SK-N-SH (cell line): ENCODE measurements around the gene SDF2L1. TPM values are rescaled to one million over a fixed set of nuclear protein-coding genes. Genes with fewer than 3 reads are reported as not detected.

Experiments used
- CTCF ChIA-PET: fragments of 300-600, 350-600 bp; formaldehyde crosslinking; extraction: SDS; loops from one replicate; lab custom pipeline; 2021; lab: Yijun Ruan, JAX
- POLR2A ChIA-PET: fragments of 350-600 bp; sonication (Branson Sonifier 250); formaldehyde crosslinking; extraction: SDS; loops from one replicate; lab custom pipeline; 2020; ENCODE audit warnings: antibody characterized with exemption, inconsistent platforms; lab: Yijun Ruan, JAX
- DNase-seq: peaks from one replicate; pipeline ENCODE4 v3.0.0; 2012
- H2AFZ ChIP-seq: fragments of 200-600 bp; sonication (generic); 2 replicates; pipeline ENCODE4 v1.8.1; 2016; ENCODE audit warnings: antibody characterized with exemption, mild to moderate bottlenecking, low read depth
- H3F3A ChIP-seq: fragments of 200-600 bp; sonication (generic); replicated peaks from 2 replicates; pipeline ENCODE3; 2016; ENCODE audit warnings: antibody characterized with exemption, mild to moderate bottlenecking; ENCODE audit not compliant: insufficient read depth
- H3K27ac ChIP-seq, 2 experiments: fragments of 200-500 bp in 1 of 2; fragments of 200-600 bp in 1 of 2; sonication (Bioruptor generic) in 1 of 2; sonication (generic), shearing (Covaris generic) in 1 of 2; 2 replicates each; pipeline versions ENCODE4 v1.5.1 to v1.6.1; 2014 to 2016; ENCODE audit warnings: low read depth in 2 of 2, inconsistent platforms in 1 of 2, low read length in 1 of 2, mild to moderate bottlenecking in 1 of 2, mixed read lengths in 1 of 2
- H3K27me3 ChIP-seq: fragments of 200-600 bp; sonication (generic), shearing (Covaris generic); 2 replicates; pipeline ENCODE4 v1.6.1; 2016; ENCODE audit warnings: mixed run types; ENCODE audit not compliant: insufficient read depth
- H3K36me3 ChIP-seq, 2 experiments: fragments of 200-500 bp in 1 of 2; fragments of 200-600 bp in 1 of 2; sonication (Bioruptor generic) in 1 of 2; sonication (generic) in 1 of 2; replicated peaks in 1 of 2; 2 replicates each; pipeline versions ENCODE3 to v1.5.1; 2014 to 2016; ENCODE audit warnings: low read length in 1 of 2, mild to moderate bottlenecking in 1 of 2; ENCODE audit not compliant: insufficient read depth in 2 of 2, control insufficient read depth in 1 of 2
- H3K4me1 ChIP-seq, 2 experiments: fragments of 200-500 bp in 1 of 2; fragments of 200-600 bp in 1 of 2; sonication (Bioruptor generic) in 1 of 2; sonication (generic), shearing (Covaris generic) in 1 of 2; 2 replicates each; pipeline versions ENCODE4 v1.5.1 to v1.6.1; 2014 to 2016; ENCODE audit warnings: low read depth in 1 of 2, low read length in 1 of 2, mixed run types in 1 of 2; ENCODE audit not compliant: insufficient read depth in 2 of 2, control insufficient read depth in 1 of 2
- H3K4me2 ChIP-seq: fragments of 200-600 bp; sonication (generic), shearing (Covaris generic); 2 replicates; pipeline ENCODE4 v1.6.1; 2017; ENCODE audit warnings: mixed run types
- H3K4me3 ChIP-seq, 2 experiments: fragments of 200-500 bp in 1 of 2; fragments of 200-600 bp in 1 of 2; sonication (Bioruptor generic) in 1 of 2; sonication (generic), shearing (Covaris generic) in 1 of 2; 2 replicates each; pipeline versions ENCODE4 v1.5.1 to v1.8.1; 2014 to 2016; ENCODE audit warnings: low read depth in 2 of 2, inconsistent platforms in 1 of 2, low read length in 1 of 2, mild to moderate bottlenecking in 1 of 2, mixed read lengths in 1 of 2, moderate library complexity in 1 of 2
- H3K79me2 ChIP-seq: fragments of 200-600 bp; sonication (generic); 2 replicates; pipeline ENCODE4 v1.8.1; 2017; ENCODE audit warnings: mild to moderate bottlenecking; ENCODE audit not compliant: insufficient read depth
- H3K9ac ChIP-seq: fragments of 200-600 bp; sonication (generic); 2 replicates; pipeline ENCODE4 v1.6.1; 2017; ENCODE audit warnings: mixed run types
- H3K9me2 ChIP-seq: fragments of 200-600 bp; sonication (generic); 2 replicates; pipeline ENCODE4 v1.6.1; 2017; ENCODE audit warnings: mixed run types
- H3K9me3 ChIP-seq: fragments of 200-600 bp; sonication (generic); 2 replicates; pipeline ENCODE4 v1.6.1; 2017; ENCODE audit warnings: mixed run types, mild to moderate bottlenecking, moderate library complexity
- H4K20me1 ChIP-seq: fragments of 200-600 bp; sonication (generic); 2 replicates; pipeline ENCODE4 v1.6.1; 2017; ENCODE audit warnings: mild to moderate bottlenecking, mixed run types; ENCODE audit not compliant: insufficient read depth
- CHD2 ChIP-seq: fragments of 150-350 bp; IDR thresholded peaks from 2 replicates; pipeline ENCODE4 v1.6.1; 2018; ENCODE audit warnings: low read length; ENCODE audit not compliant: partially characterized antibody
- EP300 ChIP-seq, 2 experiments: IDR thresholded peaks; 2 replicates each; pipeline versions ENCODE4 v1.4.0 to v1.6.1; 2012; ENCODE audit warnings: borderline replicate concordance in 1 of 2, low read depth in 1 of 2, low read length in 1 of 2
- FOSL2 ChIP-seq: IDR thresholded peaks from 2 replicates; pipeline ENCODE4 v1.4.0; 2012; ENCODE audit warnings: low read depth, mild to moderate bottlenecking, moderate library complexity, borderline replicate concordance
- FOXM1 ChIP-seq: IDR thresholded peaks from 2 replicates; pipeline ENCODE4 v1.4.0; 2012; ENCODE audit warnings: low read depth, mild to moderate bottlenecking
- GABPA ChIP-seq: IDR thresholded peaks from 2 replicates; pipeline ENCODE4 v1.4.0; 2012; ENCODE audit warnings: low read depth, mild to moderate bottlenecking
- JUND ChIP-seq: IDR thresholded peaks from 2 replicates; pipeline ENCODE4 v1.4.0; 2012
- NFIC ChIP-seq: IDR thresholded peaks from 2 replicates; pipeline ENCODE4 v1.4.0; 2012; ENCODE audit warnings: borderline replicate concordance
- RCOR1 ChIP-seq: fragments of 150-350 bp; IDR thresholded peaks from 2 replicates; pipeline ENCODE4 v1.6.1; 2017; ENCODE audit warnings: antibody characterized with exemption, low read length
- RXRA ChIP-seq: IDR thresholded peaks from 2 replicates; pipeline ENCODE4 v1.4.0; 2012; ENCODE audit warnings: low read depth, mild to moderate bottlenecking, borderline replicate concordance
- SIN3A ChIP-seq: IDR thresholded peaks from 2 replicates; pipeline ENCODE4 v1.6.1; 2012; ENCODE audit warnings: low read depth, mild to moderate bottlenecking, low read length, moderate library complexity, borderline replicate concordance
- SMC3 ChIP-seq: IDR thresholded peaks from 2 replicates; pipeline ENCODE4 v1.6.1; 2012; ENCODE audit warnings: low read depth, low read length, improper control_type of control experiment
- TAF1 ChIP-seq: IDR thresholded peaks from 2 replicates; pipeline ENCODE4 v1.6.1; 2012; ENCODE audit warnings: low read depth, mild to moderate bottlenecking, low read length, moderate library complexity, borderline replicate concordance
- TEAD4 ChIP-seq: IDR thresholded peaks from 2 replicates; pipeline ENCODE4 v1.4.0; 2012; ENCODE audit warnings: mild to moderate bottlenecking, borderline replicate concordance; ENCODE audit not compliant: insufficient read depth
- WGBS: methylation state at CpG from one replicate; pipeline ENCODE4 v1.1.6; 2017; ENCODE audit warnings: low lambda C conversion rate; 5-methylcytosine and 5-hydroxymethylcytosine counted together
- polyA plus RNA-seq, 3 experiments: library from polyadenylated mRNA; depleted of rRNA; stranded (reverse); fragments of >200 nt; gene quantifications; 2 replicates each; pipeline ENCODE4 v1.2.3, GENCODE V29; 2012
- TF ChIP-seq, protein P1 (sequence below): fragments of 150-350 bp; IDR thresholded peaks from 2 replicates; pipeline ENCODE4 v1.6.1; 2017; ENCODE audit warnings: antibody characterized with exemption, low read length, low read depth, borderline replicate concordance
- TF ChIP-seq, protein P2 (sequence below): fragments of 150-350 bp; IDR thresholded peaks from 2 replicates; pipeline ENCODE4 v1.6.1; 2016; ENCODE audit warnings: mild to moderate bottlenecking, low read depth, low read length
- TF ChIP-seq, protein P3 (sequence below): IDR thresholded peaks from 2 replicates; pipeline ENCODE4 v1.6.1; 2012; ENCODE audit warnings: mild to moderate bottlenecking, low read depth, low read length, moderate library complexity
- TF ChIP-seq, protein P4 (sequence below): IDR thresholded peaks from 2 replicates; pipeline ENCODE4; 2012
- TF ChIP-seq, protein P5 (sequence below): IDR thresholded peaks from 2 replicates; pipeline ENCODE4 v1.4.0; 2012; ENCODE audit warnings: low read depth, borderline replicate concordance

Gene SDF2L1
- polyA plus RNA-seq, 1 of the 3 experiments (the other 2 are of a cell fraction) = 60.9 TPM

DNA sequence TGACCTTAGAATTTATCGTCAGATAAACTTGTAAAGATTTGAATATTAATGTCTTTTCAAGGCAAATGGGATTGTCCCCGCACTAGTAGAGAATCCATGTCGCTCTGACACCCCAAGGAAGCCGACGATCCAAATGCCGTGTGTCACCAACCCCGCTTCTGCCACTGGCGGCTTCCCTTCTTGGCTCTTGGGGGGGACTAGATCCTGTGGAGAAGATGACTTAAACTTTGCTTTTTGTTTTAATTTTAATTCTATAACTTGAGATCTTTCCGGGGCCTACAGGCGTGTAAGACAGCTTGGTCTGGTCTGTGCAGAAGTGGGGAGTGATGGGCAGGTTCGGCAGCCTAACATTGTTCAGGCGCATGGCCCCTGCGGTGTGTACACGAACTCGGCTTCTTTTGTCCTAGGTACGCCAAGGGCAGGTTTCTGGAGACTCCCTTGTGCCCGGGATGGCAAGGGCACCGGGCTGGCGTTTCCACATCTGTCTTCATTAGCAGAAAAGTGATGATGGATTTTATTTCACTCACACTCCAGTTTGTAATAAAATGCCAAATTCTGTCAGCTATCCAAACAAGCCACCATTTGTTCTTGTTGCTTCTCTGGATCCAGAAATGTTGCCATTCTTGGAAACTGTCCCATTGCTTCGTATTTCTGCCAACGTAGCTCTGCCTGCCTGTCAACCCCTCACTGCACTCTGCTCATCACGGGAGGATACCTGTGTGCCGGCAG, 19.0 kb upstream of the SDF2L1 start:
- 92% methylated on average over 23 of the region's 23 CpGs for WGBS
- TF ChIP-seq RXRA (no peak), SMC3 (no peak)
- CTCF ChIA-PET = interaction anchor here (1.5 to 11.2 kb wide), 2 partner anchors 16 to 17 kb away, joined by 5 to 145 read pairs; partner anchors contain the start of gene SDF2L1
- H3K4me1 ChIP-seq = peaks cover 1 to 9% of the 10 kb centered on the region in 2 experiments; a peak in 1 of 4 replicates
- H3K9me2 ChIP-seq = no peaks in the 10 kb centered on the region
- POLR2A ChIA-PET = interaction anchor here (0.6 kb wide), 1 partner anchor 41 kb away, joined by 3 read pairs; no protein-coding TSS in a partner anchor
- no peak overlapping the region for H3K4me2 ChIP-seq
- H3K79me2 ChIP-seq = peaks cover 82% of the 10 kb centered on the region
- peaks cover 91% of the 10 kb centered on the region for H4K20me1 ChIP-seq
- no peak overlapping the region for H2AFZ ChIP-seq
- H3K9ac ChIP-seq = no peak overlapping the region
- no peak overlapping the region for H3K4me3 ChIP-seq
- H3F3A ChIP-seq = peaks cover 23% of the 10 kb centered on the region
- DNase-seq = peak; percentile 3
- no peak overlapping the region for H3K27ac ChIP-seq
- no peaks in the 10 kb centered on the region for H3K9me3 ChIP-seq
- H3K36me3 ChIP-seq = peaks cover 11 to 32% of the 10 kb centered on the region in 2 experiments
- no peaks in the 10 kb centered on the region for H3K27me3 ChIP-seq

DNA sequence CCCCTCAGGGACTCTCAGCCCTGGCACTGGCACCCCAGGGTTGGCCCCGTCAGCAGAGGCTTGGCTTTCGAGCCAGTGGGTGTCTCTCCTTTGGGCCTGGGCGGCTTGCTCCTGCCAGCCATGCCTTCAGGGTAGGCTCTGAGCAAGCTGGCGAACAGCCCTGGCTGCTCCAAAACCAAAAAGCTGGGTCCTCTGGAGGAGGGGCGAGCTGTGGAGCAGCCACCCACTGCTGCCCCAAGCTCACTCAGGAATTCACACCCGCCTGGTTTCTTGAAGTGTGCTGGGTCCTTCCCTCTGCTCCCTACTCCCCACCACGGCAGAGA, 18.5 kb upstream of the SDF2L1 start:
- H4K20me1 ChIP-seq = peaks cover 92% of the 10 kb centered on the region
- POLR2A ChIA-PET = interaction anchor here (0.6 kb wide), 1 partner anchor 41 kb away, joined by 3 read pairs; no protein-coding TSS in a partner anchor
- no peaks in the 10 kb centered on the region for H3K9me3 ChIP-seq
- no peaks in the 10 kb centered on the region for H3K9me2 ChIP-seq
- H3K9ac ChIP-seq = no peak overlapping the region
- H3K4me2 ChIP-seq = no peak overlapping the region
- H3K27me3 ChIP-seq = no peaks in the 10 kb centered on the region
- H3K4me1 ChIP-seq = peaks cover 6 to 14% of the 10 kb centered on the region in 2 experiments; a peak in 1 of 4 replicates
- H3K79me2 ChIP-seq = peaks cover 82% of the 10 kb centered on the region
- WGBS = 96% methylated on average over 6 of the region's 7 CpGs
- no peak overlapping the region for H3K4me3 ChIP-seq
- no peak overlapping the region for H2AFZ ChIP-seq
- H3F3A ChIP-seq = peaks cover 23% of the 10 kb centered on the region
- CTCF ChIA-PET = interaction anchor here (1.5 to 11.2 kb wide), 2 partner anchors 17 kb away, joined by 5 to 145 read pairs; partner anchors contain the start of gene SDF2L1
- H3K27ac ChIP-seq = no peak overlapping the region; a peak in 1 of 4 replicates
- H3K36me3 ChIP-seq = peaks cover 11 to 36% of the 10 kb centered on the region in 2 experiments
- DNase-seq = no peak
- TF ChIP-seq TAF1 (no peak), RCOR1 (no peak), FOXM1 (no peak), SIN3A (no peak), SMC3 (no peak), NFIC (no peak), EP300 (IDR thresholded peaks at IDR 0.05; ENCODE audit: borderline replicate concordance in 1 of 2, low read depth in 1 of 2, low read length in 1 of 2) (no peak), JUND (no peak), GABPA (no peak), FOSL2 (no peak), TEAD4 (no peak), RXRA (no peak), CHD2 (no peak)
- TF ChIP-seq, protein P1, sequence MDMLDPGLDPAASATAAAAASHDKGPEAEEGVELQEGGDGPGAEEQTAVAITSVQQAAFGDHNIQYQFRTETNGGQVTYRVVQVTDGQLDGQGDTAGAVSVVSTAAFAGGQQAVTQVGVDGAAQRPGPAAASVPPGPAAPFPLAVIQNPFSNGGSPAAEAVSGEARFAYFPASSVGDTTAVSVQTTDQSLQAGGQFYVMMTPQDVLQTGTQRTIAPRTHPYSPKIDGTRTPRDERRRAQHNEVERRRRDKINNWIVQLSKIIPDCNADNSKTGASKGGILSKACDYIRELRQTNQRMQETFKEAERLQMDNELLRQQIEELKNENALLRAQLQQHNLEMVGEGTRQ = no peak
- TF ChIP-seq, protein P2, sequence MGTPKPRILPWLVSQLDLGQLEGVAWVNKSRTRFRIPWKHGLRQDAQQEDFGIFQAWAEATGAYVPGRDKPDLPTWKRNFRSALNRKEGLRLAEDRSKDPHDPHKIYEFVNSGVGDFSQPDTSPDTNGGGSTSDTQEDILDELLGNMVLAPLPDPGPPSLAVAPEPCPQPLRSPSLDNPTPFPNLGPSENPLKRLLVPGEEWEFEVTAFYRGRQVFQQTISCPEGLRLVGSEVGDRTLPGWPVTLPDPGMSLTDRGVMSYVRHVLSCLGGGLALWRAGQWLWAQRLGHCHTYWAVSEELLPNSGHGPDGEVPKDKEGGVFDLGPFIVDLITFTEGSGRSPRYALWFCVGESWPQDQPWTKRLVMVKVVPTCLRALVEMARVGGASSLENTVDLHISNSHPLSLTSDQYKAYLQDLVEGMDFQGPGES = no peak
- TF ChIP-seq, protein P3, sequence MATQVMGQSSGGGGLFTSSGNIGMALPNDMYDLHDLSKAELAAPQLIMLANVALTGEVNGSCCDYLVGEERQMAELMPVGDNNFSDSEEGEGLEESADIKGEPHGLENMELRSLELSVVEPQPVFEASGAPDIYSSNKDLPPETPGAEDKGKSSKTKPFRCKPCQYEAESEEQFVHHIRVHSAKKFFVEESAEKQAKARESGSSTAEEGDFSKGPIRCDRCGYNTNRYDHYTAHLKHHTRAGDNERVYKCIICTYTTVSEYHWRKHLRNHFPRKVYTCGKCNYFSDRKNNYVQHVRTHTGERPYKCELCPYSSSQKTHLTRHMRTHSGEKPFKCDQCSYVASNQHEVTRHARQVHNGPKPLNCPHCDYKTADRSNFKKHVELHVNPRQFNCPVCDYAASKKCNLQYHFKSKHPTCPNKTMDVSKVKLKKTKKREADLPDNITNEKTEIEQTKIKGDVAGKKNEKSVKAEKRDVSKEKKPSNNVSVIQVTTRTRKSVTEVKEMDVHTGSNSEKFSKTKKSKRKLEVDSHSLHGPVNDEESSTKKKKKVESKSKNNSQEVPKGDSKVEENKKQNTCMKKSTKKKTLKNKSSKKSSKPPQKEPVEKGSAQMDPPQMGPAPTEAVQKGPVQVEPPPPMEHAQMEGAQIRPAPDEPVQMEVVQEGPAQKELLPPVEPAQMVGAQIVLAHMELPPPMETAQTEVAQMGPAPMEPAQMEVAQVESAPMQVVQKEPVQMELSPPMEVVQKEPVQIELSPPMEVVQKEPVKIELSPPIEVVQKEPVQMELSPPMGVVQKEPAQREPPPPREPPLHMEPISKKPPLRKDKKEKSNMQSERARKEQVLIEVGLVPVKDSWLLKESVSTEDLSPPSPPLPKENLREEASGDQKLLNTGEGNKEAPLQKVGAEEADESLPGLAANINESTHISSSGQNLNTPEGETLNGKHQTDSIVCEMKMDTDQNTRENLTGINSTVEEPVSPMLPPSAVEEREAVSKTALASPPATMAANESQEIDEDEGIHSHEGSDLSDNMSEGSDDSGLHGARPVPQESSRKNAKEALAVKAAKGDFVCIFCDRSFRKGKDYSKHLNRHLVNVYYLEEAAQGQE = no peak
- TF ChIP-seq, protein P4, sequence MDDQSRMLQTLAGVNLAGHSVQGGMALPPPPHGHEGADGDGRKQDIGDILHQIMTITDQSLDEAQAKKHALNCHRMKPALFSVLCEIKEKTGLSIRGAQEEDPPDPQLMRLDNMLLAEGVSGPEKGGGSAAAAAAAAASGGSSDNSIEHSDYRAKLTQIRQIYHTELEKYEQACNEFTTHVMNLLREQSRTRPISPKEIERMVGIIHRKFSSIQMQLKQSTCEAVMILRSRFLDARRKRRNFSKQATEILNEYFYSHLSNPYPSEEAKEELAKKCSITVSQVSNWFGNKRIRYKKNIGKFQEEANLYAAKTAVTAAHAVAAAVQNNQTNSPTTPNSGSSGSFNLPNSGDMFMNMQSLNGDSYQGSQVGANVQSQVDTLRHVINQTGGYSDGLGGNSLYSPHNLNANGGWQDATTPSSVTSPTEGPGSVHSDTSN = no peak
- TF ChIP-seq, protein P5, sequence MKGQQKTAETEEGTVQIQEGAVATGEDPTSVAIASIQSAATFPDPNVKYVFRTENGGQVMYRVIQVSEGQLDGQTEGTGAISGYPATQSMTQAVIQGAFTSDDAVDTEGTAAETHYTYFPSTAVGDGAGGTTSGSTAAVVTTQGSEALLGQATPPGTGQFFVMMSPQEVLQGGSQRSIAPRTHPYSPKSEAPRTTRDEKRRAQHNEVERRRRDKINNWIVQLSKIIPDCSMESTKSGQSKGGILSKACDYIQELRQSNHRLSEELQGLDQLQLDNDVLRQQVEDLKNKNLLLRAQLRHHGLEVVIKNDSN = no peak
